ENCODE results near the gene CRYGB. TPM values are rescaled to one million over a fixed set of nuclear protein-coding genes. Genes with fewer than 3 reads are reported as not detected.

The CRYGB gene
- total RNA-seq, 1 donor from 2014 or later = not detected

- no peaks in the 10 kb centered on the region for H3K36me3 ChIP-seq
- Mint-ChIP-seq H3K36me3 (no peaks in the 10 kb centered on the region), H3K4me1 (peaks cover 10% of the 10 kb centered on the region), H3K4me3 (no peak within 1 kb of the TSS), H3K9me3 (no peaks in the 10 kb centered on the region), H3K27me3 (ENCODE audit: insufficient read depth, low read depth) (peaks cover 3% of the 10 kb centered on the region), H3K27ac (peak within 1 kb of the TSS; percentile 5)
- H3K4me3 ChIP-seq = no peak within 1 kb of the TSS
- H3K79me2 ChIP-seq (ENCODE audit: low read depth) = no peaks in the 10 kb centered on the region
- H2AFZ ChIP-seq (replicated peaks) = peak within 1 kb of the TSS; percentile 67
- no peaks in the 10 kb centered on the region for H3K27me3 ChIP-seq
- H3K4me2 ChIP-seq = no peak within 1 kb of the TSS
- no peak for DNase-seq (ENCODE audit: low spot score)
- no peaks in the 10 kb centered on the region for H3F3A ChIP-seq (ENCODE audit: low read depth)
- TF ChIP-seq EZH2 (IDR thresholded peaks at IDR 0.05) (no peak), EZH2phosphoT487 (IDR thresholded peaks at IDR 0.05) (no peak), CTCF (IDR thresholded peaks at IDR 0.05) (no peak)
- no peaks in the 10 kb centered on the region for H3K9me3 ChIP-seq (ENCODE audit: low read depth)
- H4K20me1 ChIP-seq (ENCODE audit: low read depth) = no peaks in the 10 kb centered on the region
- no peak within 1 kb of the TSS for H3K9ac ChIP-seq
- H3K27ac ChIP-seq = no peak within 1 kb of the TSS
- H3K4me1 ChIP-seq = no peaks in the 10 kb centered on the region
Measured at GRCh38 chr2:208163489-208163888, 17.5 kb upstream of the CRYGB start, which contains the start of gene CRYGA. TSS of gene CRYGA (minus strand) at chr2:208163589. CDS start at chr2:208163556, 33 bp downstream.

GRCh38 chr2:208156439-208156838 is 10.5 kb upstream of the CRYGB start:
- H3K4me1 ChIP-seq = no peaks in the 10 kb centered on the region
- no peak overlapping the region for H3K9ac ChIP-seq
- Mint-ChIP-seq H3K27ac (no peak overlapping the region), H3K36me3 (no peaks in the 10 kb centered on the region), H3K27me3 (ENCODE audit: insufficient read depth, low read depth) (no peaks in the 10 kb centered on the region), H3K4me3 (no peak overlapping the region), H3K9me3 (peaks cover 5% of the 10 kb centered on the region), H3K4me1 (no peaks in the 10 kb centered on the region)
- H3K4me2 ChIP-seq = no peak overlapping the region
- H3K9me3 ChIP-seq (ENCODE audit: low read depth) = no peaks in the 10 kb centered on the region
- no peak overlapping the region for H2AFZ ChIP-seq (replicated peaks)
- H3K4me3 ChIP-seq = no peak overlapping the region
- no peaks in the 10 kb centered on the region for H3K79me2 ChIP-seq (ENCODE audit: low read depth)
- H4K20me1 ChIP-seq (ENCODE audit: low read depth) = no peaks in the 10 kb centered on the region
- H3K36me3 ChIP-seq = no peaks in the 10 kb centered on the region
- H3K27me3 ChIP-seq = no peaks in the 10 kb centered on the region
- H3F3A ChIP-seq (ENCODE audit: low read depth) = no peaks in the 10 kb centered on the region
- no peak for TF ChIP-seq CTCF (IDR thresholded peaks at IDR 0.05)
- DNase-seq (ENCODE audit: low spot score) = no peak
- H3K27ac ChIP-seq = no peak overlapping the region

DNA sequence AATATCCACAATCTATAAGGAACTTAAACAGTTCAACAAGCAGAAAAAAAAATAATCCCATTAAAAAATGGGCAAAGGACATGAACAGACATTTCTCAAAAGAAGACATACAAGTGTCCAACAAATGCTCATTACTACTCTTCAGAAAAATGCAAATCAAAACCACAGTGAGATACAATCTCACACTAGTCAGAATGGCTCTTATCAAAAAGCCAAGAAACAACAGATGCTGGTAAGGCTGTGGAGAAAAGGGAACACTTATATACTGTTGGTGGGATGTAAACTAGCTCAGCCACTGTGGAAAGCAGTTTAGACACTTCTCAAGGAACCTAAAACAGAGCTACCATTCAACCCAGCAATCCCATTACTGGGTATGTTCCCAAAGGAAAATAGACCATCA is 7.2 kb upstream of the CRYGB start:
- Histone ChIP-seq H4K20me1 (ENCODE audit: low read depth) (no peaks in the 10 kb centered on the region), H2AFZ (replicated peaks) (no peak overlapping the region), H3K27ac (no peak overlapping the region), H3K4me1 (no peaks in the 10 kb centered on the region), H3K36me3 (no peaks in the 10 kb centered on the region), H3K4me3 (no peak overlapping the region), H3F3A (ENCODE audit: low read depth) (no peaks in the 10 kb centered on the region), H3K79me2 (ENCODE audit: low read depth) (no peaks in the 10 kb centered on the region), H3K9me3 (ENCODE audit: low read depth) (no peaks in the 10 kb centered on the region), H3K27me3 (no peaks in the 10 kb centered on the region), H3K9ac (no peak overlapping the region), H3K4me2 (no peak overlapping the region)
- Mint-ChIP-seq H3K4me3 (no peak overlapping the region), H3K9me3 (peaks cover 10% of the 10 kb centered on the region), H3K36me3 (no peaks in the 10 kb centered on the region), H3K27me3 (ENCODE audit: insufficient read depth, low read depth) (no peaks in the 10 kb centered on the region), H3K27ac (no peak overlapping the region), H3K4me1 (no peaks in the 10 kb centered on the region)
- TF ChIP-seq EZH2phosphoT487 (IDR thresholded peaks at IDR 0.05) (no peak), CTCF (IDR thresholded peaks at IDR 0.05) (no peak), EZH2 (IDR thresholded peaks at IDR 0.05) (no peak)
- DNase-seq (ENCODE audit: low spot score) = no peak
